ENCODE results near the gene DUSP23.

- TF ChIP-seq CTCF (IDR thresholded peaks at IDR 0.05; ENCODE audit: low read length), result no peak
- no peak for TF ChIP-seq EZH2 (IDR thresholded peaks at IDR 0.05; ENCODE audit: borderline replicate concordance, low read length)
These were observed 5.0 kb upstream of the DUSP23 start for GRCh38 chr1:159775716-159776115.

Measured in OCI-LY1 (cell line).